ENCODE results near the gene GRK5.

DNA sequence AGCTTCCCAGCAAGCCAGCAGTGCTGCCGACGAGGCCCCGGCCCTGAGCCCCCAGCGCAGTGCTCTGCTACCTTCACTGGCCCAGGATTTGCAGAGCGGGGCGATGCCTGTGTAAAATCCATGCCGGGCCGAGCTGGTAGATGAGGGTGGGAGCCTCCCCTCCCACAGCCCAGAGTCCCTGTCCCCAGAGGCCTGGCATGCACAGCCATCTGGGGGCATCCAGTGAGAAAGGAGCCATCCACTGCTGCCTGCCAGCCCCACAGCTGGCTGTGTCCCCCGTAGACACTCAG, 218.5 kb downstream of the GRK5 start:
- TF ChIP-seq, protein P1, sequence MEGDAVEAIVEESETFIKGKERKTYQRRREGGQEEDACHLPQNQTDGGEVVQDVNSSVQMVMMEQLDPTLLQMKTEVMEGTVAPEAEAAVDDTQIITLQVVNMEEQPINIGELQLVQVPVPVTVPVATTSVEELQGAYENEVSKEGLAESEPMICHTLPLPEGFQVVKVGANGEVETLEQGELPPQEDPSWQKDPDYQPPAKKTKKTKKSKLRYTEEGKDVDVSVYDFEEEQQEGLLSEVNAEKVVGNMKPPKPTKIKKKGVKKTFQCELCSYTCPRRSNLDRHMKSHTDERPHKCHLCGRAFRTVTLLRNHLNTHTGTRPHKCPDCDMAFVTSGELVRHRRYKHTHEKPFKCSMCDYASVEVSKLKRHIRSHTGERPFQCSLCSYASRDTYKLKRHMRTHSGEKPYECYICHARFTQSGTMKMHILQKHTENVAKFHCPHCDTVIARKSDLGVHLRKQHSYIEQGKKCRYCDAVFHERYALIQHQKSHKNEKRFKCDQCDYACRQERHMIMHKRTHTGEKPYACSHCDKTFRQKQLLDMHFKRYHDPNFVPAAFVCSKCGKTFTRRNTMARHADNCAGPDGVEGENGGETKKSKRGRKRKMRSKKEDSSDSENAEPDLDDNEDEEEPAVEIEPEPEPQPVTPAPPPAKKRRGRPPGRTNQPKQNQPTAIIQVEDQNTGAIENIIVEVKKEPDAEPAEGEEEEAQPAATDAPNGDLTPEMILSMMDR (IDR thresholded peaks at IDR 0.05; ENCODE audit: insufficient read depth, low read length, poor library complexity, severe bottlenecking): no peak
- TF ChIP-seq EZH2phosphoT487 (conservative IDR thresholded peaks at IDR 0.05; ENCODE audit: low read length): no peak
